DMS114 treated with DMSO at 0.1 percent for 48 hours (cell line): ENCODE data around the gene VWA8.

Experiments
- DNase-seq: peaks from one replicate; lab custom pipeline; 2025; ENCODE audit not compliant: unreplicated experiment; lab: John Stamatoyannopoulos, UW

VWA8 gene

GRCh38 chr13:41960637-41961465 lies at the start of gene VWA8:
Gene VWA8, minus strand, starts transcription at chr13:41961109. Its CDS starts 94 bp downstream, at chr13:41961015.
- DNase-seq, result peak; percentile 18

- no peak for DNase-seq
Measured at GRCh38 chr13:42009057-42009456, 48.1 kb upstream of the VWA8 start.

GRCh38 chr13:42007844-42008243 lies 46.9 kb upstream of the VWA8 start:
- no peak for DNase-seq

GRCh38 chr13:42002066-42002465 lies 41.2 kb upstream of the VWA8 start:
- DNase-seq, result no peak

GRCh38 chr13:42001580-42001979 lies 40.7 kb upstream of the VWA8 start:
- no peak for DNase-seq

- no peak for DNase-seq
Measured at GRCh38 chr13:42000846-42001245, 39.9 kb upstream of the VWA8 start.

GRCh38 chr13:41997396-41997795 lies 36.5 kb upstream of the VWA8 start:
- DNase-seq, result no peak

GRCh38 chr13:41995946-41996345 lies 35.0 kb upstream of the VWA8 start:
- DNase-seq, result no peak

- no peak for DNase-seq
Measured at GRCh38 chr13:41995336-41995735, 34.4 kb upstream of the VWA8 start.

- DNase-seq, result no peak
Measured at GRCh38 chr13:41994696-41995095, 33.8 kb upstream of the VWA8 start.

- DNase-seq, result no peak
Measured at GRCh38 chr13:41991936-41992335, 31.0 kb upstream of the VWA8 start.

- no peak for DNase-seq
Measured at GRCh38 chr13:41988244-41988643, 27.3 kb upstream of the VWA8 start.

- DNase-seq, result no peak
Measured at GRCh38 chr13:41985788-41986508, 25.0 kb upstream of the VWA8 start.

- no peak for DNase-seq
Measured at GRCh38 chr13:41981951-41982715, 21.2 kb upstream of the VWA8 start.

- no peak for DNase-seq
Measured at GRCh38 chr13:41978007-41978406, 17.1 kb upstream of the VWA8 start.

- DNase-seq, result no peak
Measured at GRCh38 chr13:41976476-41976875, 15.6 kb upstream of the VWA8 start.

GRCh38 chr13:41974262-41974900 lies 13.5 kb upstream of the VWA8 start:
- DNase-seq, result no peak

GRCh38 chr13:41973247-41973741 lies 12.4 kb upstream of the VWA8 start:
- DNase-seq, result no peak

GRCh38 chr13:41971848-41972247 lies 10.9 kb upstream of the VWA8 start:
- no peak for DNase-seq

GRCh38 chr13:41970918-41971317 lies 10.0 kb upstream of the VWA8 start:
- no peak for DNase-seq

- DNase-seq, result no peak
Measured at GRCh38 chr13:41970022-41970421, 9.1 kb upstream of the VWA8 start.
